GM21825 (cell line): Measurements from ENCODE around the gene PRG2.
A peak's percentile ranks its signal among the peaks of the same experiment; 100 is the strongest.
"Not testable (repeated sequence)": the region's sequence is repeated elsewhere in the genome, so short reads cannot be mapped to it uniquely, and the experiment has no call there.

Experiments used
- ATAC-seq: cut with Tn5 transposase; IDR thresholded peaks from one replicate; pipeline ENCODE4 v1.9.1; 2021; ENCODE audit warnings: mild to moderate bottlenecking, moderate library complexity; ENCODE audit not compliant: unreplicated experiment

Gene PRG2

GRCh38 chr11:57421066-57421465, 30.6 kb upstream of the PRG2 start:
- ATAC-seq = no peak

- no peak for ATAC-seq
Measured at GRCh38 chr11:57419146-57419545, 28.7 kb upstream of the PRG2 start.

GRCh38 chr11:57418131-57418530, 27.7 kb upstream of the PRG2 start:
- ATAC-seq = no peak

GRCh38 chr11:57417056-57417455, 26.6 kb upstream of the PRG2 start:
- no peak for ATAC-seq

- ATAC-seq = no peak
Measured at GRCh38 chr11:57416436-57416835, 26.0 kb upstream of the PRG2 start.

- ATAC-seq = no peak
Measured at GRCh38 chr11:57414612-57415212, 24.3 kb upstream of the PRG2 start.

- ATAC-seq = no peak
Measured at GRCh38 chr11:57413681-57414080, 23.2 kb upstream of the PRG2 start.

GRCh38 chr11:57410287-57410686, 19.8 kb upstream of the PRG2 start:
- ATAC-seq = no peak

GRCh38 chr11:57409321-57410100, 19.1 kb upstream of the PRG2 start:
- ATAC-seq = no peak

- ATAC-seq = no peak
Measured at GRCh38 chr11:57408771-57409170, 18.3 kb upstream of the PRG2 start.

GRCh38 chr11:57407941-57408475, 17.6 kb upstream of the PRG2 start:
- ATAC-seq = no peak

- ATAC-seq = no peak
Measured at GRCh38 chr11:57407010-57407920, 16.8 kb upstream of the PRG2 start.

GRCh38 chr11:57406337-57406904, 16.0 kb upstream of the PRG2 start:
- ATAC-seq = peak; percentile 76

- no peak for ATAC-seq
Measured at GRCh38 chr11:57405271-57405860, 14.9 kb upstream of the PRG2 start.

GRCh38 chr11:57403802-57404147, 13.3 kb upstream of the PRG2 start:
- ATAC-seq = no peak

- not testable (repeated sequence) for ATAC-seq
Measured at GRCh38 chr11:57403003-57403801, 12.8 kb upstream of the PRG2 start.

GRCh38 chr11:57402188-57403002, 11.9 kb upstream of the PRG2 start:
- ATAC-seq = no peak

- ATAC-seq = no peak
Measured at GRCh38 chr11:57399972-57400578, 9.6 kb upstream of the PRG2 start.

- no peak for ATAC-seq
Measured at GRCh38 chr11:57399221-57399620, 8.8 kb upstream of the PRG2 start.
